Measurements from ENCODE around the gene IL12RB1.

DNA sequence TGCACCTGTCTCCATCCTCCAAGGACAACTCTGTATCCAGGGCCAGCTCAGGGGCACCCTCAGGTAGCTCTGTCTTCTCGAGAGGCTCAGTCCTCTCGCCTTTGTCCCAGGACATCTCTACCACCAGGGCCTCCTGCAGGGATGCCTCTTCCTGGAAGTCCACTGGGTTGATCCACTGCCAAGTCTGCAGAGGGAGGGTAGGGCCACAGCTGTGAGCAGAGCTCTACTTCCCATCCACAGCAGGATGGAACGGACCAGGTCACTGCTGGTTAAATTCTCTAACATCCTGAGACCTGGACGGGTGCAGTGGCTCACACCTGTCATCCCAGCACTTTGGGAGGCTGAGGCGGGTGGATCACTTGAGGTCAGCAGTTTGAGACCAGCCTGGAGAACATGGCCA lies 26.8 kb downstream of the IL12RB1 start:
- TF ChIP-seq, protein P1, sequence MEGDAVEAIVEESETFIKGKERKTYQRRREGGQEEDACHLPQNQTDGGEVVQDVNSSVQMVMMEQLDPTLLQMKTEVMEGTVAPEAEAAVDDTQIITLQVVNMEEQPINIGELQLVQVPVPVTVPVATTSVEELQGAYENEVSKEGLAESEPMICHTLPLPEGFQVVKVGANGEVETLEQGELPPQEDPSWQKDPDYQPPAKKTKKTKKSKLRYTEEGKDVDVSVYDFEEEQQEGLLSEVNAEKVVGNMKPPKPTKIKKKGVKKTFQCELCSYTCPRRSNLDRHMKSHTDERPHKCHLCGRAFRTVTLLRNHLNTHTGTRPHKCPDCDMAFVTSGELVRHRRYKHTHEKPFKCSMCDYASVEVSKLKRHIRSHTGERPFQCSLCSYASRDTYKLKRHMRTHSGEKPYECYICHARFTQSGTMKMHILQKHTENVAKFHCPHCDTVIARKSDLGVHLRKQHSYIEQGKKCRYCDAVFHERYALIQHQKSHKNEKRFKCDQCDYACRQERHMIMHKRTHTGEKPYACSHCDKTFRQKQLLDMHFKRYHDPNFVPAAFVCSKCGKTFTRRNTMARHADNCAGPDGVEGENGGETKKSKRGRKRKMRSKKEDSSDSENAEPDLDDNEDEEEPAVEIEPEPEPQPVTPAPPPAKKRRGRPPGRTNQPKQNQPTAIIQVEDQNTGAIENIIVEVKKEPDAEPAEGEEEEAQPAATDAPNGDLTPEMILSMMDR (IDR thresholded peaks at IDR 0.05), result no peak
- no peak for TF ChIP-seq ZFX (IDR thresholded peaks at IDR 0.05; ENCODE audit: borderline replicate concordance)

All from 22Rv1 (cell line).